NCI-H69 (cell line): ENCODE results near the gene HOXD4.

Experiments used
- DNase-seq: peaks from one replicate; lab custom pipeline; 2025; lab: John Stamatoyannopoulos, UW

HOXD4 gene

GRCh38 chr2:176188774-176189680, 37.7 kb downstream of the HOXD4 start:
- peak; percentile 64 for DNase-seq

- DNase-seq = peak; percentile 36
These were observed 38.6 kb downstream of the HOXD4 start for GRCh38 chr2:176189681-176190641.

GRCh38 chr2:176192351-176192750, 41.0 kb downstream of the HOXD4 start:
- peak; percentile 35 for DNase-seq

GRCh38 chr2:176193048-176193447, 41.7 kb downstream of the HOXD4 start:
- DNase-seq = peak; percentile 80

- DNase-seq = no peak
These were observed 48.6 kb downstream of the HOXD4 start for GRCh38 chr2:176199902-176200301.

GRCh38 chr2:176200971-176201370, 49.6 kb downstream of the HOXD4 start:
- no peak for DNase-seq

- DNase-seq = no peak
These were observed 51.1 kb downstream of the HOXD4 start for GRCh38 chr2:176202491-176202890.
